Caco-2 (cell line): ENCODE data around the gene CAB39L. TPM values are rescaled to one million over a fixed set of nuclear protein-coding genes. Genes with fewer than 3 reads are reported as not detected.

ENCODE experiments used
- BruUV-seq: library from RNA; stranded (reverse); fragments of 400-500 nt; replicated peaks from 2 replicates; lab custom pipeline; 2021; lab: Mats Ljungman, UMichigan
- CTCF ChIA-PET: fragments of 300-600 bp; sonication (Branson Sonifier 250); formaldehyde crosslinking; loops from one replicate; lab custom pipeline; 2022; ENCODE audit warnings: antibody characterized with exemption; lab: Charles Lee
- POLR2A ChIA-PET: fragments of 300-600 bp; sonication (Branson Sonifier 250); formaldehyde crosslinking; loops from one replicate; lab custom pipeline; 2022; ENCODE audit warnings: antibody characterized with exemption; lab: Charles Lee
- DNase-seq, 2 experiments: peaks; one replicate each; pipeline versions ENCODE4 v3.0.0 to v3.0.0-alpha.2; 2020 to 2022
- H3K27me3 ChIP-seq: replicated peaks from 2 replicates; pipeline ENCODE4 v1.6.0; 2011; ENCODE audit warnings: low read length; ENCODE audit not compliant: control insufficient read depth, insufficient read depth
- H3K36me3 ChIP-seq: 2 replicates; pipeline ENCODE4 v1.5.1; 2011; ENCODE audit warnings: low read length; ENCODE audit not compliant: control insufficient read depth, insufficient read depth
- H3K4me1 ChIP-seq: fragments of 250-450 bp; sonication (Bioruptor Pico); 2 replicates; pipeline ENCODE4 v1.5.1; 2020; ENCODE audit warnings: mild to moderate bottlenecking
- H3K4me3 ChIP-seq: 2 replicates; pipeline ENCODE4 v1.5.1; 2011; ENCODE audit warnings: low read depth, mild to moderate bottlenecking, control low read depth, low read length
- H3K9me3 ChIP-seq: fragments of 250-450 bp; sonication (Bioruptor Pico); 2 replicates; pipeline ENCODE4 v1.5.1; 2020; ENCODE audit warnings: mild to moderate bottlenecking, moderate library complexity
- H3K27ac Mint-ChIP-seq: one replicate; pipeline ENCODE4 v1.8.0; 2022; ENCODE audit warnings: mixed read lengths; ENCODE audit not compliant: unreplicated experiment
- H3K27me3 Mint-ChIP-seq: one replicate; pipeline ENCODE4 v1.8.0; 2022; ENCODE audit warnings: mixed read lengths; ENCODE audit not compliant: insufficient read depth, unreplicated experiment
- H3K36me3 Mint-ChIP-seq: one replicate; pipeline ENCODE4 v1.8.0; 2022; ENCODE audit warnings: mild to moderate bottlenecking, mixed read lengths; ENCODE audit not compliant: insufficient read depth, unreplicated experiment
- H3K4me1 Mint-ChIP-seq: one replicate; pipeline ENCODE4 v1.8.0; 2022; ENCODE audit warnings: low read depth, mixed read lengths; ENCODE audit not compliant: unreplicated experiment
- H3K4me3 Mint-ChIP-seq: one replicate; pipeline ENCODE4 v1.8.0; 2022; ENCODE audit warnings: mild to moderate bottlenecking, moderate library complexity, mixed read lengths; ENCODE audit not compliant: unreplicated experiment
- H3K9me3 Mint-ChIP-seq: one replicate; pipeline ENCODE4 v1.8.0; 2022; ENCODE audit warnings: mixed read lengths; ENCODE audit not compliant: unreplicated experiment
- intact Hi-C: fragments of 100-400 bp; cut with micrococcal nuclease; formaldehyde crosslinking; loops from one replicate; pipeline ENCODE4 v1.10.0; 2022; ENCODE audit not compliant: unreplicated experiment
- total RNA-seq: library from RNA; stranded (reverse); gene quantifications from 2 replicates; pipeline ENCODE4 v1.2.3, GENCODE V29; 2022
- TF ChIP-seq, protein P1 (sequence below), 2 experiments: fragments of 200-600 bp in 1 of 2; IDR thresholded peaks; 1 replicate in 1 of 2; 2 replicates in 1 of 2; pipeline versions ENCODE4 v1.5.1 to v1.8.0; 2011 to 2022; ENCODE audit warnings: antibody characterized with exemption in 1 of 2, control low read depth in 1 of 2, inconsistent platforms in 1 of 2, low read depth in 1 of 2, low read length in 1 of 2, mild to moderate bottlenecking in 1 of 2, moderate library complexity in 1 of 2; ENCODE audit not compliant: insufficient read depth in 1 of 2, severe bottlenecking in 1 of 2, unreplicated experiment in 1 of 2

CAB39L gene
- total RNA-seq, 1 experiment from 2014 or later, result 40.6 TPM

GRCh38 chr13:49341517-49341916 is 102.3 kb downstream of the CAB39L start:
- intact Hi-C loops, result no loop called here
- peaks cover 9% of the 10 kb centered on the region for H3K9me3 Mint-ChIP-seq
- Histone ChIP-seq H3K9me3 (no peaks in the 10 kb centered on the region), H3K27me3 (no peaks in the 10 kb centered on the region), H3K36me3 (no peaks in the 10 kb centered on the region), H3K4me3 (no peak overlapping the region), H3K4me1 (peaks cover 55% of the 10 kb centered on the region)
- ChIA-PET CTCF (no interaction called here), POLR2A (no interaction called here)
- no peak for DNase-seq
- no peak overlapping the region for H3K27ac Mint-ChIP-seq
- no TSS peak for BruUV-seq
- H3K4me3 Mint-ChIP-seq, result no peak overlapping the region
- peaks cover 26% of the 10 kb centered on the region for H3K36me3 Mint-ChIP-seq
- H3K4me1 Mint-ChIP-seq, result peaks cover 23% of the 10 kb centered on the region
- no peaks in the 10 kb centered on the region for H3K27me3 Mint-ChIP-seq
- TF ChIP-seq, protein P1, sequence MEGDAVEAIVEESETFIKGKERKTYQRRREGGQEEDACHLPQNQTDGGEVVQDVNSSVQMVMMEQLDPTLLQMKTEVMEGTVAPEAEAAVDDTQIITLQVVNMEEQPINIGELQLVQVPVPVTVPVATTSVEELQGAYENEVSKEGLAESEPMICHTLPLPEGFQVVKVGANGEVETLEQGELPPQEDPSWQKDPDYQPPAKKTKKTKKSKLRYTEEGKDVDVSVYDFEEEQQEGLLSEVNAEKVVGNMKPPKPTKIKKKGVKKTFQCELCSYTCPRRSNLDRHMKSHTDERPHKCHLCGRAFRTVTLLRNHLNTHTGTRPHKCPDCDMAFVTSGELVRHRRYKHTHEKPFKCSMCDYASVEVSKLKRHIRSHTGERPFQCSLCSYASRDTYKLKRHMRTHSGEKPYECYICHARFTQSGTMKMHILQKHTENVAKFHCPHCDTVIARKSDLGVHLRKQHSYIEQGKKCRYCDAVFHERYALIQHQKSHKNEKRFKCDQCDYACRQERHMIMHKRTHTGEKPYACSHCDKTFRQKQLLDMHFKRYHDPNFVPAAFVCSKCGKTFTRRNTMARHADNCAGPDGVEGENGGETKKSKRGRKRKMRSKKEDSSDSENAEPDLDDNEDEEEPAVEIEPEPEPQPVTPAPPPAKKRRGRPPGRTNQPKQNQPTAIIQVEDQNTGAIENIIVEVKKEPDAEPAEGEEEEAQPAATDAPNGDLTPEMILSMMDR (IDR thresholded peaks at IDR 0.05; ENCODE audit: insufficient read depth in 1 of 2, low read depth in 1 of 2, low read length in 1 of 2, severe bottlenecking in 1 of 2, unreplicated experiment in 1 of 2), result no peak

DNA sequence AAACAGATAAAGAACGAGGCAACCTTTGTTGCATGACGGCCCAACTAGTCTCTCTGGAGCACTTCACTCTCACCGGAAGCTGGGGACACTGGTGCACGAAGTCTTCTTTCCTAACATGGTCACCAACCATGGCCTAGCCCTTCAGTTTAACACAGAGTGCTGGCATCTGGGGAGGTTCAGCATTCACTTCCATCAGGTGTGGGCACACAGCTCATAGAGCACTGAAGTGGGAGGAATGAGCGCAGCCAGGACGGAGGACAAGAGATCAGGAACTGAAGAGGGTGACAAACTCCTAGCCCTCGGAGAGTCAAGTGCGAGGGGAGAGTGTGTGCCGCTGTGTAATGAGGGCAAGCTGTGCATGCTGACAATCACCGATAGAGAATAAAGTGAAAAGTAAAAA is 103.7 kb downstream of the CAB39L start:
- Histone ChIP-seq H3K36me3 (no peaks in the 10 kb centered on the region), H3K27me3 (no peaks in the 10 kb centered on the region), H3K9me3 (no peaks in the 10 kb centered on the region), H3K4me1 (peaks cover 61% of the 10 kb centered on the region), H3K4me3 (no peak overlapping the region)
- peaks cover 28% of the 10 kb centered on the region for H3K4me1 Mint-ChIP-seq
- POLR2A ChIA-PET, result no interaction called here
- peaks cover 9% of the 10 kb centered on the region for H3K9me3 Mint-ChIP-seq
- CTCF ChIA-PET, result no interaction called here
- H3K27me3 Mint-ChIP-seq, result no peaks in the 10 kb centered on the region
- TF ChIP-seq, protein P1 (IDR thresholded peaks at IDR 0.05; ENCODE audit: insufficient read depth in 1 of 2, low read depth in 1 of 2, low read length in 1 of 2, severe bottlenecking in 1 of 2, unreplicated experiment in 1 of 2), result no peak
- no peak overlapping the region for H3K27ac Mint-ChIP-seq
- intact Hi-C loops, result no loop called here
- no peak for DNase-seq
- peaks cover 26% of the 10 kb centered on the region for H3K36me3 Mint-ChIP-seq
- H3K4me3 Mint-ChIP-seq, result no peak overlapping the region
- BruUV-seq, result no TSS peak

- Mint-ChIP-seq H3K27me3 (no peaks in the 10 kb centered on the region), H3K36me3 (peaks cover 39% of the 10 kb centered on the region), H3K27ac (peak overlapping the region; percentile 45), H3K9me3 (peaks cover 22% of the 10 kb centered on the region), H3K4me1 (peaks cover 33% of the 10 kb centered on the region), H3K4me3 (no peak overlapping the region)
- ChIA-PET CTCF (no interaction called here), POLR2A (interaction anchor here (0.6 to 1.1 kb wide), 2 partner anchors 35 to 40 kb away, joined by 3 read pairs; no protein-coding TSS in a partner anchor)
- TF ChIP-seq, protein P1 (IDR thresholded peaks at IDR 0.05; ENCODE audit: insufficient read depth in 1 of 2, low read depth in 1 of 2, low read length in 1 of 2, severe bottlenecking in 1 of 2, unreplicated experiment in 1 of 2), result no peak
- H3K9me3 ChIP-seq, result no peaks in the 10 kb centered on the region
- no peak overlapping the region for H3K4me3 ChIP-seq
- no TSS peak for BruUV-seq
- intact Hi-C loops, result no loop called here
- H3K4me1 ChIP-seq, result peaks cover 43% of the 10 kb centered on the region
- no peak for DNase-seq
- H3K36me3 ChIP-seq, result no peaks in the 10 kb centered on the region
- no peaks in the 10 kb centered on the region for H3K27me3 ChIP-seq
These were observed 107.2 kb downstream of the CAB39L start for GRCh38 chr13:49336655-49337054.
